GM19099 (cell line): ENCODE results near the gene ATP8A1.

Source experiments
- POLR2A ChIP-seq: IDR thresholded peaks from 3 replicates; pipeline ENCODE4 v1.6.1; 2011; ENCODE audit warnings: low read depth; ENCODE audit not compliant: insufficient read length; ENCODE audit errors: extremely low read depth

ATP8A1 gene

DNA sequence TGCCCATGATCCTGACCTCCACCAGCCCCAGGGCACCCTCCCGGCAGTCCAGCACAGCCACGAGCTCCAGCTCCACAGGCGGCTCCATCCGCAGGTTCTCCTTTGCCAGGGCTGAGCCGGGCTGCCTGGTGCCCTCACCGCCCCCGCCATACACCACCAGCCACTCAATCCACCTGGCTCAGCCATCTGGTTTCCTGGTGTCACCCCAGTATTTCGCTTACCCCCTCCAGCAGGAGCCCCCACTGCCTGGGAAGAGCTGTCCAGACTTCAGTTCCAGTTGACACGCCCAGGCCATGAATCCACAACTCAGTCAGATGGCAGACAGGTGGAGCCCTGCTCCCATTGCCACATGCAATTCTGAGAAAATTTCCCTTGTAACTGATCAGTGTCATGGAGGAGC lies 255.7 kb downstream of the ATP8A1 start:
- TF ChIP-seq POLR2A = no peak

DNA sequence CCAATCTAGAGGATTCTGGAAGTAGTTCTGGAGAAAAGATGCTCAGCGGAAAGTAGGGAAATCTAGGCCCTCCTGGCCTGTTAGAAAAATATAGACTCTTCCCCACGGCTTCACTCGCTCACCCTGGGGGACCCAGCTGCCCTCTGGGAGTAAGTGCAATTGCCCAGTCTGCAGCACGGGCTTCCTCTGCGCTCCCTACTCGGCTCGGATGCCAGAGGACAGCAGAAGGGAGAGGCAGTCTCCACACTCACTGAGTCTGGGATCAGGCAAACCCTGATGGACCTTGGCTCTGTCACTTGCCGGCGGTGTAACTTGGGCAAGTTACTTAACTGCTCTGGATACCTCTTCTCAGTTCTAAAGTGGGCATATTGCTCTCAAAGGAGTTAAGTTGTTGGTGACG lies 257.5 kb downstream of the ATP8A1 start:
- no peak for TF ChIP-seq POLR2A

DNA sequence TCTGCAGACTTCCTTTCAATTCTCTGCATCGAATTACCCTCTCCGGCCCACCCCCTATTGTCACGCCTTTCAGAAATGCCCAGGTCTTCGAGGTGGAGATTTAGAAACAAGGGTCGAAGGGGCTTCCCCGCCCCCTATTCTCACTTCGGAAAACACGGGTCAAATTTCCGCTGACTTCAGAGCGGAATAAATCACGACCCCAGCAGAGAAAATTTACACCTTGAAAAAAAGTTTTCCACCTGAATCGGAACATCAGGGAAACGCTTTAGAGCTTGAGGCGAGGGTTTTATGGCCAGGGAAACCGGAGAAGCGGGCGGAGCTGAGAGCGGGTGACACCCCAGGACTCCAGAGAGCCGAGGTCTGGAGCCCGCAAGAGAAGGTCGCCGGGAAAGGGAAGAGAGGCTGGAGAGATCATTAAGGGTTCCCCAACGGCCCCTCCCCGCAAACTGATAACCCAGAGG lies 258.0 kb downstream of the ATP8A1 start:
- TF ChIP-seq POLR2A = no peak

DNA sequence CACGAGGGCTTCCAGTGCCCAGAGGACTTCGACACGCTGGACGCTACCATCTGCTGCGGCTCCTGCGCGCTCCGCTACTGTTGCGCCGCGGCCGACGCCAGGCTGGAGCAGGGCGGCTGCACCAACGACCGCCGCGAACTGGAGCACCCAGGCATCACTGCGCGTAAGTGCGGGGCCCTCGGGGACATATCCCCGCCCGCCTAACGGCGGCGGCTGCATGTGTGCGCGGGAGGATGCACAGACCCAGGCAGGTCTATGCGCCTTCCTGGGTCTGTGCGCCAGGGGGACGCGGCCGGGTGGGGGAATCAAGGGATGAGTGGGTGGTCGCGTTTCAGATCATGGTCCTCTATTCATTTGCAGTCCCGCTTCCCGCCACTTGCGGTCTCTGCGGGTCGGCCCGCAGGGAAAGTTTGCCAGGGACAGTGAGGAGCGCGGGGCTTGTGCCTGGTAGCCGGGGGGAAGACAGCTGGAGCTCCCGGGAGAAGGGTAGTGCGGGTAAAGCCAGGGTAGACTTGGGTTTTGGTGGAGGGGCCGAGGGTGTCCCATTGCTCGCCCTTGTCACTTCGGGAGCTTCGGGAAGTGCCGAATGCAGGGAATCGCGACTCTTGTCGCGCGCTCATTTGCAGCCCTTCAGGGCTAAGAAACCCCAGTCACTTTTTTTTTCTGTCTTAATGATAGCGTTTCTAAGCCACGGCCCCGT lies 258.6 kb downstream of the ATP8A1 start:
- TF ChIP-seq POLR2A = no peak

DNA sequence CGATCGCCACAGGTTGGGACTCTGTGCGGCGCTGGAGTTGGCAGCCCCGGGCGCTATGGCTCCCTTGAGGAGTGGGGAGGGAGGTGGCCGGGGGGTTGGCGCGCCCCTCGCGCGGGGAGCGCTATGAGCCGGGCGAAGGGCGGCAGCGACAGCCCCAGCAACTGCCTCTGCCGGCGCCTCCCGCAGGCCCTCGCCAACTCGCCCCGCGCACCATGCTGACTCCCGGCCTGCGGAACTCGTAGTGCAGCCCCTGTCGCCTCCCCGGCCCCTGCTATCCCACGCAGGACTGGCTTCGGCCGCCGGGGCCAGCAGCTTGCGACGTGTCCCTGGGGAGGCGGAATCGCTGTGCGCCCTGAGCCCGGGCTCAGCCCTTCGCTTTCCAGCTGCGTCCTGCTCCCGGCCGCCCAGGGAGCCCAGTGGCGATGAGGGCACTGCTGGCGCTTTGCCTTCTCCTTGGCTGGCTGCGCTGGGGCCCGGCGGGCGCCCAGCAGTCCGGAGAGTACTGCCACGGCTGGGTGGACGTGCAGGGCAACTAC lies 259.2 kb downstream of the ATP8A1 start:
- no peak for TF ChIP-seq POLR2A

DNA sequence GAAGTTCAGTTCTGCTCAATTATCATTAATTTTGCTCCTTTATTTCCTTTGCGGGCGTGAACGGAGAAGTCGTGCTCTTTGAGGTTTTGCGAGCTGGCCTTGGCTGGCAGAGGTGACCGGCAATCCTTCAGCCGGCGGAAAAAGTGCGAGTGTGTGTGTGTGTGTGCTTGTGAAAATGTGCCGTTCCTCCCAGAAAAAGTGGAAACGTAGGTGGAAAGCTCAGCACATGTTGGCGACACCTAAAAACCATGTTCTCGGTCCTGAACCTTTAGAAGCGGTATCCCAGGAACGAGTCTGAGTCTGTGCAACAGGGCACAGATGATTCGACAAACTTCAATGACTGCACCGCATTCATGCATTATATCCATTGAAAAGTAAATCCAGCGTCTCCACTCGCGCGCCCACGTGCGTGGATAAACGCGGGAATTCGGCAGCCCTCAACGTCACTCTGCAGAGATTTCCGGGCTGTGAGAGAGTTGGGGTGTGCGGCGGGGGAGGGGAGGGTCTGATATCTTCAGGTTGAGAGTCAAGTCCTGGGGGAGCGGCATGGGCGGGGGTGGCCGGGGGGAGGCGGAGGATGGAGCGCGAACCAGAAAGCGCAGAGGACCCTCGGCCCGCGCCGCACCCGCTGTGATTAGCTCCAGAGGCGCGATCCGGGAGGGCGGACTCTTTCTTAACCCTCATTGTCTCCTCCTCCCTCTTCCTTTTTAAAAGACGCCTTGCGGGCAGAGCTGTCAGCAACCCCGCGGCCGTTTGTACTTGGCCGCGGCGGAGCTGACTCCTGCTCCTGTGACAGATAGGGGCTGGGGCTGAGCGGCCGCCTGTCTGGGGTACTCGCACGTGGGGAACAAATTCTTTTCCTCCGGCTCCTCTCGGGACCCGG lies 259.9 kb downstream of the ATP8A1 start, which contains the start of gene SHISA3:
TSS of gene SHISA3 (plus strand) at position 737 of the 883 bp plus-strand sequence. CDS start 569 bp downstream, outside the sequence.
- TF ChIP-seq POLR2A = no peak

DNA sequence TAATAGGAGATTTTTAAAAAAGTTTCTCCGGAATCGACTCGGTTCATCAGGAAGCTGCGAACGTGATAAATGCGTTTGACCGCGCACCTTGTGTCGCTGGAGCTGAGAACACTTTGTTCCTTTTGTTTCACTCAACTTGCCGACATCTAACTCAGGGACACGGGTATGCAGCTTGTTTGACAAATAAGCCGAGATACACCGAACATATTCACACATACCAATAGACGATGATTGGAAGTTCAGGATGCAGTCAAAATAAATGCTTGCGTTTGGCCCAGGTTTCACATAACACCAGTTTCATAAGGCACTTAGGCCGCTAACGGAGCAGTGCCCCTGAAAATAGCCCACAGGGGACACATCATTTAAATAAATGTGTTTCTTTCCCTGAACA lies 260.5 kb downstream of the ATP8A1 start:
- no peak for TF ChIP-seq POLR2A

DNA sequence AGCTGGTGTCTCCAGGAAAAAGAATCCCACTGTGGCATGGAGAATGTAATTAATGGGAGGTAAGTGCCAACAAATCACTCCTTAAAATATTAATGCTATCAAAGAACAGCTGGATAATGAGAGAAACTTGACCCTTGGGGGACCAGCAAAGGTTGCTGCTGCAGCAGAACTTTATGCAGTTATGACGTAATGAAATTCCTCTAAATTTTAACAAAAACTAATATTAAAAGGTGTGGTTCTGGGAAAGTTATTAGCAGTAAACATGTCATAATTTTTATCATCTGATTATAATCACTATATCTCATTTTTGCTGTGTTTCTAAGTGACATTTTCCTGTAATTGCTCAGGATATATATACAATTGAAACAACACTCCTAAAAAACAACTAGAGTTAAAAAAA lies 261.3 kb downstream of the ATP8A1 start:
- TF ChIP-seq POLR2A = no peak

DNA sequence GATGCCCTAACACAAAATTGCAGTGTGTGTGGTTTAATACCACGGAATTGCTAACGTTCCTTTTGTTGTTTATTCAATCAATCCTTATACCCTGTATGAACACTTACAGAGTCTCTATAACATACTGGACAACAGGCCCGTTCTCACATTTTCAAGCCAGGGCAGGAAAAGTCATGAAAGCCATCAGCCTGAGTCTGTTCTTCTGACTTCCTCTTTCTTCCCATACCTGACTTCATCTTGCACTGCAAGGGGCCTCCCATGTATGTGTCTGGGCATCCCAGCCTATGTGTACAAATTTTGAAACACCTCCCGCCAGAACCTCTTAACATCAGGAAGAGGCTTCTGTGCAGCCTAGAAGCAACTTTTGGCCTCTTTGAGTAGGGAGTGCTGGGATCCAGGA lies 264.5 kb downstream of the ATP8A1 start:
- TF ChIP-seq POLR2A = no peak

DNA sequence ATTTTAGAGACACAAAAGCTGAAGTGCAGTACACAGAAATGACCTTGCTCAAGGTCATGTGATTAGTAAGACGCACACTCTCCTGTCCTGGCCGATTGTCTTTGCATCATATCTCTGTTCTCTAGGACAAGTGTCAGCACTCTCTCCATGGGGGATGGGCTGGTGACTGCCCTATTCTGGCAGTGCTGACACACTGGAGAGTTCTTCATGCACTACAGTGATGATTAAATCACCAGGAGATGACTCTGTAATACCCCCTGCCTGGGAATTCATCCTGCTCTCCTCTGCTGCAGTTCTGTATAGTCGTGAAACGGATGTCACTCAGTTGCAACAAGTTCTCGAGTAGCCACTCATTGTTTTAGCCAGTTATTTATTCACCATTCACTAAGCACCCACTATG lies 264.9 kb downstream of the ATP8A1 start:
- no peak for TF ChIP-seq POLR2A

DNA sequence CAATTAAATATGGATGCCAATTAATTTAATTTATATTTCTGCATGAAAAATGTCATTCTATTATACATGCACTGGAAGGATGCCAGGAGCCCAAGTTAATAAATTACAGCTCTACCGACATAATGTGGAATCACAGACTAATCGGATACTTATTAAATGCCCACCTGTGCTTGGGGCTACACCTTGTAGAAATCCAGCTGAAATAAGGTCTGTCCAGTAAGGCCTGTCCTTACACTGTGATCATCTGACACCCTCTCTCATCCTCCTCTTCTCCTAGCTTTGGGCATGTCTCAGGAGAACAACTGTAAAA lies 265.6 kb downstream of the ATP8A1 start:
- no peak for TF ChIP-seq POLR2A

DNA sequence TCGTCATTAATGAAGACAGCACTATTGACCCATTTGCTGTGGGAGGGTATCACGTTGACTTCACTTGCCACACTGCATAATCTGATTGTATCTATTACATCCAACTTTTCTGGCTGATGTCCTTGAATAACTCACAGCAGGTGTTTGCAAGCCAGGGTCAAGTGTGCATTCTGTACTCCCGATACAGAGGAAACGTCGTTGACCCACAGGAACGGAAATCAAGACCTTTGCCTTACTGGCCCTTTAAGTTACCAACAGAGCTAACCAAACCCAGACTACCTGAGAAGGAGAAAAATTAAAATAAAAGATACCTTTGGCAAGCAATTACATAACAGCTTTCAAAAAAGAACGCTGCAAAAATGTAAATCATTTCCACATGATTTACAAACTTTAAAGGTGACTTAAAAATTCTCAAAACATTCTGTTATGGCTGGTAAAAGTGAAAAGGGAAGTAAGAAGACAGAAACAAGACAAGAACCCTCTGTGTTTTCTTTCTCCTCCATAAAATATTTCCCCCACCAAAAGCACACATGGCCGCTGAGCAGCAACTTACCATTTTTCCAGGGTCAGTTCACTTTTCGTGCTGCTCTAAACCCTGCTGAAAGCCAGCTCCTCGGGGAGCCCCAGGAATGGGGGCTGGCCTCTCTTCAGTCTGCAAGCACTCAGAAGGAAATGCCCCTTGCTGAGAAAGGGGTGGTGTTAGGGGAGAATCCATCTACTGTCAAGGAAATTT lies 266.1 kb downstream of the ATP8A1 start:
- TF ChIP-seq POLR2A = no peak

DNA sequence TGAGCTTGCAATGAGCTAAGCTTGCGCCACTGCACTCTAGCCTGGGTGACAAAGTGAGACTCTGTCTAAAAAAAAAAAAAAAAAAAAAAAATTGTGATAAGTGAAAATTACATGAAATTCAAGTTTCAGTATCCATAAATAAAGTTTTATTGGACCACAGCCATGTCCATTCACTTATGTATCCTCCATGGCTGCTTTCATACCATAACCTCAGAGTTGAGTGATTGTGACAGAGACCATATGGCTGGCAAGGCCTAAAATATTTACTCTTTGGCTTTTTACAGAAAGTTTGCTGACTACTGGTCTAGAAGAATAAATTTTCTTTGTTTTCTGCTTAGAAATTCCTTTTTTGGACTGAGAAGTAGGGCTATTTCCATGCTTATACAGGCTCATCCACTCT lies 271.4 kb downstream of the ATP8A1 start:
- no peak for TF ChIP-seq POLR2A

DNA sequence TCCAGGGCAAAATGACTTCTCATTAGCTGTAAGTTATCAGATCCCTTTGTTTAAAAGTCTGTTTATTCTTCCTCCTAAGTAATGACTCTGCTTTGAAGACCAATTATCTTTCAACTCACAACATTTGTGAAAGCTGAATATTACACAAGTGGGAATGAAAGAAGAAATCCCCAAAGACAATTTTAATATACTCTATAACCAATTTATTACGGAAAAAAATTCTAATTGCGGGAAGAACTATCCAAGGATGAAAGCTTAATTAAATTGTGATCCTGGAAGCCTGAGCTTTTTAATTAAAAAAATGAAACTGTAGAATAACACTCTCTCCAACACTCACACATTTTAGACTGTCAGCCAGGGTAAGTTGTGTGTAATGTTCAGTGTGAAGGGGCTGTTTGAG lies 275.2 kb downstream of the ATP8A1 start:
- TF ChIP-seq POLR2A = no peak

DNA sequence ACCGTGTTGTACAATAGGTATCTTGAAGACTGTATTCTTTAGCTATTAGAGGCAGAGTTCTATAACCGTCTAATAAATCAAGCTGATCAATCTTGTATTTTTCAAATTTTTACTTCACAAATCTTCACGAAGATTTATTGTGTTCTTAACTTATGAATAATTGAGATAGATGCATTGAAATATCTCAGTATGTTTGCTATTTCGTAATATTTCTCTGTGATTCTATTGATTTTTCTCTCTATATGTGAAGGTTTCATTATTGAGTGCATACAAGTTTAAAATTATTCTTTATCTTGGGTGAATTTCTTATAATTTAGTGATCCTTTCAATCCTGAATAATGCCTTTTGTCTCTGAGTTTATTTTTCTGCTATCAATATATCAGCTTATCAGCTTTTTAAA lies 279.4 kb downstream of the ATP8A1 start:
- no peak for TF ChIP-seq POLR2A
